Stimulated activated CD4-positive, alpha-beta T cell treated with anti-CD3 and anti-CD28 coated beads, Interleukin-2, amount 100 ng/mL, for 4 hours (primary cell): ENCODE data around the gene TSSK2.

Experiments used
- DNase-seq: peaks from one replicate; pipeline ENCODE4 v3.0.0-alpha.2; 2020; ENCODE audit warnings: low read depth

The TSSK2 gene

GRCh38 chr22:19125011-19125410 lies 6.1 kb upstream of the TSSK2 start:
- DNase-seq, result no peak

GRCh38 chr22:19125474-19126308 lies 5.4 kb upstream of the TSSK2 start:
- no peak for DNase-seq

GRCh38 chr22:19126309-19127273 lies 4.5 kb upstream of the TSSK2 start:
- DNase-seq, result no peak

- DNase-seq, result no peak
Measured at GRCh38 chr22:19127329-19128008, 3.6 kb upstream of the TSSK2 start.

DNA sequence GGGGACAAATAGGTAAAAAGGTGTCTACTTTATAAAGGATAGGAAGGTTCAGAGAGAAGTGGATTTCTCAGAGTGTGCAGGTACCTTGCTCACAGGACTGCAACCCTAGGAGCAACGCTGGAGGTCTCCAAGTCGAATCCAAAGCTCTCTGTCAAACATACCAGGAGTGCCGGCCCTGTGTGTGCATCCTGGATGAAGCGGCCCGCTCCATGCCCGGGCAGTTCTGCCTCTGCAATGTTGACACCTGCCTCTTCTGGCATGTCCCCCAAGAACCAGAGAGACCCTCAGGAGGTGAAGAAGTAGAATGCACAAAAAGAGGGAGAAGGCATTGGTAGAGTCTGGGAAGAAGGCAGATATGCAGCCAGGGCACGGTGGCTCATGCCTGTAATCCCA lies 3.1 kb upstream of the TSSK2 start:
- no peak for DNase-seq

GRCh38 chr22:19128946-19129727 lies 2.0 kb upstream of the TSSK2 start:
- no peak for DNase-seq

GRCh38 chr22:19129871-19130270 lies 1.2 kb upstream of the TSSK2 start:
- no peak for DNase-seq

DNA sequence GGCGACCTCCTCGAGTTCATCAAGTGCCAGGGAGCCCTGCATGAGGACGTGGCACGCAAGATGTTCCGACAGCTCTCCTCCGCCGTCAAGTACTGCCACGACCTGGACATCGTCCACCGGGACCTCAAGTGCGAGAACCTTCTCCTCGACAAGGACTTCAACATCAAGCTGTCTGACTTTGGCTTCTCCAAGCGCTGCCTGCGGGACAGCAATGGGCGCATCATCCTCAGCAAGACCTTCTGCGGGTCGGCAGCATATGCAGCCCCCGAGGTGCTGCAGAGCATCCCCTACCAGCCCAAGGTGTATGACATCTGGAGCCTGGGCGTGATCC lies 542 bp downstream of the TSSK2 start:
- DNase-seq, result no peak

GRCh38 chr22:19132153-19132552 lies 1.0 kb downstream of the TSSK2 start:
- DNase-seq, result no peak

DNA sequence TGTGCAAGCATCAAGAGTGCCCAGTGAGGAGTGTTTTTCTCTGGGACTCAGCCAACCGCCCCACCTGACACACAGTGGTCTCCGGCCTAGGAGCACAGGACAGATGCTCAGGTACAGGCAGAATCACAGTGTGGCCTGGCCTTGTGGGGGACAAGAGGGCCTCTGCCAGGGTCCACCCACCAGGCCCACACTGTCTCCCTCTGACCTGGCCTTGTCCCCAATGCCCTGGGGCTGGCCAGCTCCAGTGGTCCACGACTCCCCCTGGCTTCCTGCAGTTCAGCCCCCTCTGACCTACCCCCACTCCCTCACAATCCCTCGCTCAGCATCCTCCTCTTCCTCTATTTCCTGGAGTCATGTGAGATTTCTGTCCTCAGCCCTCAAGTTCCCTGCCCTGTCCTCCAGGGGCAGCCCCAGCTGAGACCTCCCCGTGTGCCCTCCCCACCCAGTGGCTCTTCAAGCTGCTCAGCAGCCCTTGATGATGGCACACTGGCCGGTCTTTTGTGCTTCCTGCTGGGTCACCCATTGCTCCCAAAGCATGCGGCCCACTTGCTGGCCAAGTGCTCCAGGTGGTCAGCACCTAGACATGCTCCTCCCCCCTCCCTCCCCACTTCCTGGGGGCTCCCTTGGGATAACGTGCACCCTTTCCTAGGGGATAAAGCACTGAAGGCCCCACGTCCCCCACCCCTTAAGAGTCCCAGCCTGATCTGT lies 1.7 kb downstream of the TSSK2 start:
- no peak for DNase-seq

- DNase-seq, result no peak
Measured at GRCh38 chr22:19133561-19133960, 2.5 kb downstream of the TSSK2 start.

- DNase-seq, result no peak
Measured at GRCh38 chr22:19134176-19134831, 3.2 kb downstream of the TSSK2 start.

GRCh38 chr22:19134874-19135273 lies 3.8 kb downstream of the TSSK2 start:
- no peak for DNase-seq

- DNase-seq, result no peak
Measured at GRCh38 chr22:19136915-19137314, 5.8 kb downstream of the TSSK2 start.

DNA sequence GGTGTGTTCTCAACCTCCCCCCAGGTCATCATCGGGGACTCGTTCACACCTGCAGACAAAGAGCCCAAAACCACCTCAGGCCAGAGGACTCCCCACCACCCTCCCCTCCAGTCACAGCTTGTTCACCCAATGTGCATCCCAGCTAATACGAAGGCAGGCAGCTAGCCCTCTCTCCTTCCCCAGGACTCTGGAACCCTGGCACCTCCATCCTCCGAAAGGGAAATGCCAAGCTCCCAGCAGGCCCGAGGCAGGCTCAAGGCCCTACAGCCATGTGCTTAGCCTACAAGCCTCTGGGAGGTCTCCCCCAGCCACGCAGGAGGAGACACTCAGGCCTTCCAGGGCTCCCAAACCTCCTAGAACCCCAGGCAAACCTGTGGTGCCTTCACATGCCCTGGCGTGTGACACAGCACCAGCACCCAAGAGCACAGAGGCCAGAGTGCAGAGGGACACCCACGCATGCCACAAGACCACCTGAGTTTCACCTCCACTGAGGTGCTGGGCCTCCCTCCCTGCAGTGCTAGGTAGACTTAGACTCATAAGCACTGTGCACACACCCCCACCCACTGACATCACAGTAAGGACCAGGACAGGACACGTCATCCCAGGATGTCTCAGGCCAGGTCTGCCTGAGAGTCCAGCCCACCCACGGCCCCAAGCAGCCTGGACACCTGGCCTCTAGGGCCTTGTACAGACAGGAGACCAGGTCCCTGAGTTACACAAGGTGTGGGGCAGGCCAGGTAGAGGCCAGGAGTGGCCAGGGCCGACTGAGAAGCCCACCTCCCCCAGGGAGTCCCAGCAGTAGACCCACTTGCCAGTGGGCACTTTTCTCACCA lies 6.5 kb downstream of the TSSK2 start:
- DNase-seq, result no peak

DNA sequence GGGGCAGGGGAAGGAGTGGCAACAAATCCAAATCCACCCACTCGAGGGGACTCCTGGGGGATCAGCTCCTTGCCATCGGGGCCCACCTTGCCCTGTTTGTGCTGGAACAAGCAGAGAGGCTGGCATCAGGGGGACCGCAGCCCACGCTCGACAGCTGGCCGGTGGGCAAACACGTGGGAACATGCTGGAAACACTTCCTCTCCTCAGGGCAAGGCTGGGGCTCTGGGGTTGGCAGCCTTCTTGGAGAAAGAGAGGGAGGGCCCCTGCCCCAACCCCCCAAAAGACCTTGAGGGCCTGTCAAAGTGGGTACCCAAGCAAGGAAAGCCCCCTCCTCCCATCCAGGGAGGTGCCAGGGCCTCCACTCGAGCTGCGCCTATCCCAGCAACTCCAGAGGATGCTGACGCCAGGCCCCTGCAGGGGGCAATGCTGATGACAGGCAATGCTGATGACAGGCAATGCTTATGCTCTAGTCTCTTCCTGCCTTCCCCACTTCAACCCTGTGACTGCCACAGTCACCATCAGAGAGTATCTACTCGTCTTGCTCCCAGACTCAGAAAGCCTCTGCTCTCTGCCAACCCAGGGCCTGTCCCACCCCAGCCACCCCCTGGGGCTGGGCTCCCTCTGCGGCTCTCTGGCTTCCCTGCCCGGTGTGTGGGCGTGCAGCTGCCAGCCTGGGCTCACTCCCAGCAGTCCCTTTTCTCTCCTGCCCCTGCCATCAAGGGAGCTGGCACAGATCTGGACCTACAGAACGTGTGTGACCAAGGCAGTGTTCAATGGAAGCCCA lies 7.3 kb downstream of the TSSK2 start:
- DNase-seq, result no peak

- no peak for DNase-seq
Measured at GRCh38 chr22:19139001-19139356, 7.9 kb downstream of the TSSK2 start.

- no peak for DNase-seq
Measured at GRCh38 chr22:19139974-19140373, 8.9 kb downstream of the TSSK2 start.

- no peak for DNase-seq
Measured at GRCh38 chr22:19142394-19142793, 11.3 kb downstream of the TSSK2 start.
